Astrocyte (in vitro differentiated cells and primary cell): ENCODE results near the gene KCTD11. TPM values are rescaled to one million over a fixed set of nuclear protein-coding genes. Genes with fewer than 3 reads are reported as not detected.

Experiments
- DNase-seq: peaks from one replicate; pipeline ENCODE4 v3.0.0-alpha.2; 2010; ENCODE audit warnings: low read depth
- FAIRE-seq: peaks from 2 replicates; lab custom pipeline; 2011; peaks lifted over from hg19 to GRCh38; lab: Jason Lieb, UNC
- H2AFZ ChIP-seq: 2 replicates; pipeline ENCODE4 v1.6.0; 2012; ENCODE audit warnings: low read depth, low read length, inconsistent platforms
- H3K27ac ChIP-seq: 2 replicates; pipeline ENCODE4 v1.5.1; 2011; ENCODE audit warnings: low read depth, low read length, inconsistent platforms
- H3K27me3 ChIP-seq: 2 replicates; pipeline ENCODE4 v1.6.0; 2011; ENCODE audit warnings: low read length, inconsistent platforms; ENCODE audit not compliant: insufficient read depth
- H3K36me3 ChIP-seq: 2 replicates; pipeline ENCODE4 v1.5.1; 2011; ENCODE audit warnings: low read length, inconsistent platforms; ENCODE audit not compliant: insufficient read depth
- H3K4me1 ChIP-seq: 2 replicates; pipeline ENCODE4 v1.5.1; 2011; ENCODE audit warnings: low read length, inconsistent platforms; ENCODE audit not compliant: insufficient read depth
- H3K4me2 ChIP-seq: 2 replicates; pipeline ENCODE4 v1.6.0; 2012; ENCODE audit warnings: low read length, inconsistent platforms
- H3K4me3 ChIP-seq: 2 replicates; pipeline ENCODE4 v1.5.1; 2011; ENCODE audit warnings: low read depth, mild to moderate bottlenecking, low read length, inconsistent platforms; ENCODE audit not compliant: insufficient read depth
- H3K79me2 ChIP-seq: 2 replicates; pipeline ENCODE4 v1.6.0; 2012; ENCODE audit warnings: mild to moderate bottlenecking, low read length, inconsistent platforms; ENCODE audit not compliant: insufficient read depth
- H3K9ac ChIP-seq: 2 replicates; pipeline ENCODE4 v1.6.0; 2012; ENCODE audit warnings: mild to moderate bottlenecking, low read length, inconsistent platforms
- H3K9me3 ChIP-seq: 2 replicates; pipeline ENCODE4 v1.5.1; 2012; ENCODE audit warnings: low read depth, mild to moderate bottlenecking, low read length, inconsistent platforms; ENCODE audit not compliant: insufficient read depth
- H4K20me1 ChIP-seq: 2 replicates; pipeline ENCODE4 v1.6.0; 2012; ENCODE audit warnings: low read length, inconsistent platforms; ENCODE audit not compliant: insufficient read depth
- H3K27ac Mint-ChIP-seq: one replicate; pipeline ENCODE4 v1.8.0; 2021; ENCODE audit warnings: mild to moderate bottlenecking, mixed read lengths; ENCODE audit not compliant: unreplicated experiment
- H3K27me3 Mint-ChIP-seq: one replicate; pipeline ENCODE4 v1.8.0; 2021; ENCODE audit warnings: low read depth, mixed read lengths; ENCODE audit not compliant: unreplicated experiment
- H3K36me3 Mint-ChIP-seq: one replicate; pipeline ENCODE4 v1.8.0; 2021; ENCODE audit warnings: low read depth, mixed read lengths; ENCODE audit not compliant: unreplicated experiment
- H3K4me1 Mint-ChIP-seq: one replicate; pipeline ENCODE4 v1.8.0; 2021; ENCODE audit warnings: low read depth, mixed read lengths; ENCODE audit not compliant: unreplicated experiment
- H3K4me3 Mint-ChIP-seq: one replicate; pipeline ENCODE4 v1.8.0; 2021; ENCODE audit warnings: mild to moderate bottlenecking, moderate library complexity, mixed read lengths; ENCODE audit not compliant: unreplicated experiment
- H3K9me3 Mint-ChIP-seq: one replicate; pipeline ENCODE4 v1.8.0; 2021; ENCODE audit warnings: mild to moderate bottlenecking, mixed read lengths; ENCODE audit not compliant: unreplicated experiment
- EZH2 ChIP-seq: IDR thresholded peaks from 2 replicates; pipeline ENCODE4 v1.6.1; 2012; ENCODE audit warnings: mild to moderate bottlenecking, low read length, inconsistent platforms; ENCODE audit not compliant: insufficient read depth
- total RNA-seq: library from RNA; stranded (reverse); gene quantifications from 2 replicates; pipeline ENCODE4 v1.2.1, GENCODE V29; 2021
- TF ChIP-seq, protein P1 (sequence below): IDR thresholded peaks from 2 replicates; pipeline ENCODE4 v1.5.1; 2011; ENCODE audit warnings: low read depth, mild to moderate bottlenecking, inconsistent platforms, low read length, moderate library complexity; ENCODE audit not compliant: insufficient read depth

Gene KCTD11
- total RNA-seq, 1 donor from 2014 or later: 31.6 TPM

DNA sequence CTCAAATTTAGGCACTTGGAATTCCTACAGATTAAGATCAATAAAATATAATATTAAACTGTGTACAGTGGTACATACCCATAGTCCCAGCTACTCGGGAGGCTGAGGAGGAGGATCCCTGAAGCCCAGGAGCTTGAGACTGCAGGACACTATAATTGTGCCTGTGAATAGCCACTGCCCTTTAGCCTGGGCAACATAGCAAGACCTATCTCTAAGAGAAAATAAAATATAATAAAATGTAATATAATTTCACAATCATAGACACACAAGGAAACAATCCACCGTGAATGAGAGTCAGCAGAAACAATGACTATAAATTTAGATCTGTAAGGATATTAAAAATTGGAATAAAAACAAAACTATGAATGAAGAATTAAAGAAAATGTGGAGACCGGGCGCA, 18.9 kb downstream of the KCTD11 start:
- H3K9me3 Mint-ChIP-seq: no peaks in the 10 kb centered on the region
- FAIRE-seq (no peak), DNase-seq (no peak)
- no peak overlapping the region for H2AFZ ChIP-seq
- no peaks in the 10 kb centered on the region for H4K20me1 ChIP-seq
- H3K9ac ChIP-seq: no peak overlapping the region
- H3K27me3 ChIP-seq: peaks cover 2% of the 10 kb centered on the region
- no peak overlapping the region for H3K4me2 ChIP-seq
- H3K79me2 ChIP-seq: no peaks in the 10 kb centered on the region
- no peaks in the 10 kb centered on the region for H3K36me3 Mint-ChIP-seq
- H3K4me3 Mint-ChIP-seq: no peak overlapping the region
- TF ChIP-seq EZH2: no peak
- TF ChIP-seq, protein P1, sequence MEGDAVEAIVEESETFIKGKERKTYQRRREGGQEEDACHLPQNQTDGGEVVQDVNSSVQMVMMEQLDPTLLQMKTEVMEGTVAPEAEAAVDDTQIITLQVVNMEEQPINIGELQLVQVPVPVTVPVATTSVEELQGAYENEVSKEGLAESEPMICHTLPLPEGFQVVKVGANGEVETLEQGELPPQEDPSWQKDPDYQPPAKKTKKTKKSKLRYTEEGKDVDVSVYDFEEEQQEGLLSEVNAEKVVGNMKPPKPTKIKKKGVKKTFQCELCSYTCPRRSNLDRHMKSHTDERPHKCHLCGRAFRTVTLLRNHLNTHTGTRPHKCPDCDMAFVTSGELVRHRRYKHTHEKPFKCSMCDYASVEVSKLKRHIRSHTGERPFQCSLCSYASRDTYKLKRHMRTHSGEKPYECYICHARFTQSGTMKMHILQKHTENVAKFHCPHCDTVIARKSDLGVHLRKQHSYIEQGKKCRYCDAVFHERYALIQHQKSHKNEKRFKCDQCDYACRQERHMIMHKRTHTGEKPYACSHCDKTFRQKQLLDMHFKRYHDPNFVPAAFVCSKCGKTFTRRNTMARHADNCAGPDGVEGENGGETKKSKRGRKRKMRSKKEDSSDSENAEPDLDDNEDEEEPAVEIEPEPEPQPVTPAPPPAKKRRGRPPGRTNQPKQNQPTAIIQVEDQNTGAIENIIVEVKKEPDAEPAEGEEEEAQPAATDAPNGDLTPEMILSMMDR: no peak
- H3K27me3 Mint-ChIP-seq: peaks cover 18% of the 10 kb centered on the region
- peaks cover 1% of the 10 kb centered on the region for H3K4me1 Mint-ChIP-seq
- H3K27ac ChIP-seq: no peak overlapping the region
- H3K36me3 ChIP-seq: no peaks in the 10 kb centered on the region
- H3K4me3 ChIP-seq: no peak overlapping the region
- H3K9me3 ChIP-seq: no peaks in the 10 kb centered on the region
- H3K4me1 ChIP-seq: no peaks in the 10 kb centered on the region
- no peak overlapping the region for H3K27ac Mint-ChIP-seq

DNA sequence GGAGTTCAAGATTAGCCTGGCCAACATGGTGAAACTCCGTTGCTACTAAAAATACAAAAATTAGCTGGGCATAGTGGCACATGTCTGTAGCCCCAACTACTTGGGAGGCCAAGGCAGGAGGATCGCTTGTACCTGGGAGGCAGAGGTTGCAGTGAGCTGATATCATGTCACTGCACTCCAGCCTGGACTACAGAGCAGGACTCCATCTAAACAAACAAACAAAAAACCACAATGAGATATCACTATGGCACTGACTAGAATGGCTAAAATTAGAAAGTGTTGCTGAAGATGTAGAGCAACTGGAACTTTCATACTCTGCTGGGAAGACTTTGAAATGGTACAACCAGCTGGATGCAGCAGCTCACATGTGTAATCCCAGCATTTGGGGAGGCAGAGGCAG, 22.4 kb downstream of the KCTD11 start:
- H4K20me1 ChIP-seq: no peaks in the 10 kb centered on the region
- H3K9me3 ChIP-seq: peaks cover 2% of the 10 kb centered on the region
- TF ChIP-seq EZH2: no peak
- TF ChIP-seq, protein P1: no peak
- H3K9ac ChIP-seq: no peak overlapping the region
- Mint-ChIP-seq H3K4me3 (peak overlapping the region; percentile 46), H3K9me3 (peaks cover 3% of the 10 kb centered on the region), H3K27ac (no peak overlapping the region), H3K4me1 (no peaks in the 10 kb centered on the region), H3K36me3 (no peaks in the 10 kb centered on the region), H3K27me3 (peaks cover 13% of the 10 kb centered on the region)
- H3K4me1 ChIP-seq: no peaks in the 10 kb centered on the region
- no peak for DNase-seq
- H3K36me3 ChIP-seq: no peaks in the 10 kb centered on the region
- no peak overlapping the region for H3K27ac ChIP-seq
- no peaks in the 10 kb centered on the region for H3K79me2 ChIP-seq
- no peak overlapping the region for H3K4me2 ChIP-seq
- FAIRE-seq: no peak
- H2AFZ ChIP-seq: no peak overlapping the region
- H3K27me3 ChIP-seq: no peaks in the 10 kb centered on the region
- H3K4me3 ChIP-seq: no peak overlapping the region

DNA sequence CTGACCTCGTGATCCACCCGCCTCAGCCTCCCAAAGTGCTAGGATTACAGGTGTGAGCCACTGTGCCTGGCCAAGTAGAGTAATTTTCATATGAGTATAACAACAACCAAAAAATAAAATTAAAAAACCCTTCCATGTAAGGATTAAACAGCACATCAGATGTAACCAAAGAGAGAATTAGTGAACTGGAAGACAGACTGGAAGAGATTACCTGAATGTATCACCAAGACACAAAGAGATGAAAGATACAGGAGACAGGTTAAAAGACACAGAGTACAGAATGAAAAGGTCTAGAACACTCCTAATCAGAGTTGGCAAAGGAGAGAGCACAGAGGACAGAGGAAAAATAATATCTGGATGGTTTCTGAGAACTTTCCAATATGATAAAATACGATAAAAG, 27.2 kb downstream of the KCTD11 start:
- FAIRE-seq: no peak
- peaks cover 6% of the 10 kb centered on the region for H3K9me3 ChIP-seq

More for the DNA sequence above, 27.2 kb downstream of the KCTD11 start:
- no peaks in the 10 kb centered on the region for H3K36me3 Mint-ChIP-seq
- Histone ChIP-seq H3K27me3 (peaks cover 38% of the 10 kb centered on the region), H3K4me3 (no peak overlapping the region), H3K9ac (no peak overlapping the region), H4K20me1 (no peaks in the 10 kb centered on the region), H3K4me2 (no peak overlapping the region), H3K4me1 (peaks cover 15% of the 10 kb centered on the region), H3K27ac (no peak overlapping the region), H2AFZ (no peak overlapping the region), H3K36me3 (no peaks in the 10 kb centered on the region), H3K79me2 (no peaks in the 10 kb centered on the region)
- peak overlapping the region; percentile 14 for H3K4me3 Mint-ChIP-seq
- no peaks in the 10 kb centered on the region for H3K4me1 Mint-ChIP-seq
- peaks cover 10% of the 10 kb centered on the region for H3K9me3 Mint-ChIP-seq
- no peak overlapping the region for H3K27ac Mint-ChIP-seq
- TF ChIP-seq, protein P1: no peak
- no peak for TF ChIP-seq EZH2
- no peak for DNase-seq
- peaks cover 29% of the 10 kb centered on the region for H3K27me3 Mint-ChIP-seq
